Coronary artery (tissue), 2 donors: ENCODE measurements around the gene SSTR4.

ENCODE experiments used
- DNase-seq: peaks from one replicate; pipeline ENCODE4 v3.0.0-alpha.2; 2017; ENCODE audit warnings: low spot score
- H3K27ac ChIP-seq, 2 donors: fragments of 200-600 bp; sonication (generic); one replicate each; pipeline ENCODE4 v1.5.1; 2016 to 2019
- H3K4me3 ChIP-seq: fragments of 200-600 bp; sonication (generic); 2 replicates; pipeline ENCODE4 v1.5.1; 2016; ENCODE audit warnings: mild to moderate bottlenecking, moderate library complexity
- TF ChIP-seq, protein P1 (sequence below): fragments of 200-600 bp; sonication (generic); IDR thresholded peaks from one replicate; pipeline ENCODE4 v1.5.1; 2019; ENCODE audit warnings: antibody characterized with exemption

The SSTR4 gene

DNA sequence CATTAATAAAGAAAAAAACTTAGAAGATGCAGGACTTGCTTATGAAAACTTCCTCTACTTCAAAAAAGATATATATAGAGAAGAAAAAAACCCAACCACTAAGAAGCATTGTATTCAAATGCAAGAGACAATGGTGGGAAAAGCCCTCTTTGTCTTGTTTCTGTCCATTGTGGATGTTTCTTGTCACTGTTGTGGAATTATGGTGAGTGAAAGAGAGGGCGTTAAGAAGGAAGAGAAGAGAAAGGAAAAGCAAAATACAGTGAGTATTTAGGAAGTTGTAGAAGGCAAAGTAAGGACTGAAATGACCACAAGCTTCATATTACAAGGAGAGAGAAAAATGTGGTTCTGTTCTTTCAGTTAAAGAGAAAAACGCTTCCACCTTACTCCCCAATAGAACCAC, 28.5 kb downstream of the SSTR4 start:
- H3K4me3 ChIP-seq: no peak overlapping the region
- no peak for DNase-seq
- TF ChIP-seq, protein P1, sequence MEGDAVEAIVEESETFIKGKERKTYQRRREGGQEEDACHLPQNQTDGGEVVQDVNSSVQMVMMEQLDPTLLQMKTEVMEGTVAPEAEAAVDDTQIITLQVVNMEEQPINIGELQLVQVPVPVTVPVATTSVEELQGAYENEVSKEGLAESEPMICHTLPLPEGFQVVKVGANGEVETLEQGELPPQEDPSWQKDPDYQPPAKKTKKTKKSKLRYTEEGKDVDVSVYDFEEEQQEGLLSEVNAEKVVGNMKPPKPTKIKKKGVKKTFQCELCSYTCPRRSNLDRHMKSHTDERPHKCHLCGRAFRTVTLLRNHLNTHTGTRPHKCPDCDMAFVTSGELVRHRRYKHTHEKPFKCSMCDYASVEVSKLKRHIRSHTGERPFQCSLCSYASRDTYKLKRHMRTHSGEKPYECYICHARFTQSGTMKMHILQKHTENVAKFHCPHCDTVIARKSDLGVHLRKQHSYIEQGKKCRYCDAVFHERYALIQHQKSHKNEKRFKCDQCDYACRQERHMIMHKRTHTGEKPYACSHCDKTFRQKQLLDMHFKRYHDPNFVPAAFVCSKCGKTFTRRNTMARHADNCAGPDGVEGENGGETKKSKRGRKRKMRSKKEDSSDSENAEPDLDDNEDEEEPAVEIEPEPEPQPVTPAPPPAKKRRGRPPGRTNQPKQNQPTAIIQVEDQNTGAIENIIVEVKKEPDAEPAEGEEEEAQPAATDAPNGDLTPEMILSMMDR: no peak
- H3K27ac ChIP-seq: no peak overlapping the region

- Histone ChIP-seq H3K27ac (no peak overlapping the region), H3K4me3 (no peak overlapping the region)
- TF ChIP-seq, protein P1: no peak
- no peak for DNase-seq
These were observed 30.4 kb downstream of the SSTR4 start for GRCh38 chr20:23065266-23066201.

DNA sequence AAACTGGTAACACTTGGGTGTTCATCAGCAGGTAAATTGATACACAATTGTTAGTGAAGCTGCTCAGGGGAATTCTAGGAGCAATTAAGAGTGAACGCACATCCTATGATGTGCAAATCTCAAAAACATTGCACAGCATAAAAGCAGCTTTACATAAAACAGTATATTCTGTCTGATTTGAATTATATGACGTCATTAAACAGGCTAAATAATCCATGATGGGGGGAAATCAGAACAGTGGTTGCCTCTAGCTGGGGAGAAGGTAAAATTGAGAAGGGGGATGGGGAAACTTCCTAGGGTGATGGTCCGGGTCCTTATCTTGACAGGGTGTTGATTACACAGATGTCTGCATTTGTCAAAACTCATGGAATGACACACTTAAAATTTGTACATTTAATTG, 31.7 kb downstream of the SSTR4 start:
- Histone ChIP-seq H3K4me3 (no peak overlapping the region), H3K27ac (no peak overlapping the region)
- no peak for DNase-seq
- TF ChIP-seq, protein P1: no peak

DNA sequence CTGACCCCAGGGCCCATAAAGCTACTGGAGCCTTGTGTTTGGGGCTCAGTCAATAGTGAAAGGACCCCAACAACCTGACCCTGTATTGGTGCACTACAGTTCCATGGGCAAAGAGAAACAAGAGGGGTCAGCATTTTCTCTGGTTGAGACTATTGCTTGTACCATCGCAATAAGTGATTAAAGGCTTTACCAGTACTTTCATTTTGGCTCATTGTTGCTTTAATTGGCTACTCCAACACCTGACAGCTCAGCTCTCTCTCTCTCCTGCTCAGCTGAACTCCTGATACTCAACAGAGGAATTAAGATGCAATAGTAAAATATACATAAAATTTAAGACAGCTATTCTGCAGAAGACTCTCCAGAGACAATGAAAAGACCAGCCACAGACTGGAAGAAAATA, 33.2 kb downstream of the SSTR4 start:
- no peak for DNase-seq
- Histone ChIP-seq H3K27ac (no peak overlapping the region), H3K4me3 (no peak overlapping the region)
- TF ChIP-seq, protein P1: no peak

GRCh38 chr20:23069108-23069507, 34.0 kb downstream of the SSTR4 start:
- TF ChIP-seq, protein P1: no peak
- no peak overlapping the region for H3K27ac ChIP-seq
- no peak for DNase-seq
- no peak overlapping the region for H3K4me3 ChIP-seq

DNA sequence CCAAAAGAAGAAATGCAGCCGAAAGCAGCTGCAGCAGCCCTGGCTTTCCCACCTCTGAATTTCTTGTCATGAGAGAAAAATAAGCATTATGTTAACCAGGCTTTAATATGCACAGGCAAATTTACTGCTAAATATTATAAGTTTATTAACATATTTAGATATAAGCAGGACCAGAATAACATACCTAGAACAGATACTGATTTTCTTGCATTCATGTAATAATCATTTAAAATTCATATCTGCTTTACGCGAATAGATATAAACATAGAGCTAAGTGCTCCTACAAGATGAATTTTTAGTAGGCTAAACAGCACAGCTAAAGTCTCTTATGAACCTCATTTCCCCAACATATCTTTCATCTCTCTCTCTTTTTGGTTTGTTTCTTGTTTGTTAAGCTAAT, 36.3 kb downstream of the SSTR4 start:
- no peak for DNase-seq
- Histone ChIP-seq H3K27ac (no peak overlapping the region), H3K4me3 (no peak overlapping the region)
- TF ChIP-seq, protein P1: no peak

DNA sequence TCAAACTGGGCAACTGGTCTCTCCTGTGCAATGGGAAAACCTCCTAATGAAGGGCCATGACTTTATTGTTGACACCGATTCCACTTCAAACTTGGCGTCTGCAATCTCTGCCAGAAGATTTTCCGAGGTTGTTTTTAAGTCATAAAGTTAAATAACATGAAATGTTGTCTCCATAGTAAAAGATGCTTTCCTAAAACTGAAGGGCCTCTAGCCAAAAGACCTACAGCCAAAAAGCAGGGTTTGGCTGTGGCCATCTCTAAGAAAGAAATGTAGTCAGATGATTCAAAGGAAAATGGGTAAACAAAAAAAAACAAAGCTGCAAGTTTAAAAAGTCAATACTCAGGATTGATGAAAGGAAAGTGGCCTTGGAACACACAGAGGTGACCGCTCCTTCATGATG, 36.9 kb downstream of the SSTR4 start:
- Histone ChIP-seq H3K4me3 (no peak overlapping the region), H3K27ac (no peak overlapping the region)
- TF ChIP-seq, protein P1: no peak
- no peak for DNase-seq
